ENCODE data around the gene DENND1C.

The DENND1C gene

DNA sequence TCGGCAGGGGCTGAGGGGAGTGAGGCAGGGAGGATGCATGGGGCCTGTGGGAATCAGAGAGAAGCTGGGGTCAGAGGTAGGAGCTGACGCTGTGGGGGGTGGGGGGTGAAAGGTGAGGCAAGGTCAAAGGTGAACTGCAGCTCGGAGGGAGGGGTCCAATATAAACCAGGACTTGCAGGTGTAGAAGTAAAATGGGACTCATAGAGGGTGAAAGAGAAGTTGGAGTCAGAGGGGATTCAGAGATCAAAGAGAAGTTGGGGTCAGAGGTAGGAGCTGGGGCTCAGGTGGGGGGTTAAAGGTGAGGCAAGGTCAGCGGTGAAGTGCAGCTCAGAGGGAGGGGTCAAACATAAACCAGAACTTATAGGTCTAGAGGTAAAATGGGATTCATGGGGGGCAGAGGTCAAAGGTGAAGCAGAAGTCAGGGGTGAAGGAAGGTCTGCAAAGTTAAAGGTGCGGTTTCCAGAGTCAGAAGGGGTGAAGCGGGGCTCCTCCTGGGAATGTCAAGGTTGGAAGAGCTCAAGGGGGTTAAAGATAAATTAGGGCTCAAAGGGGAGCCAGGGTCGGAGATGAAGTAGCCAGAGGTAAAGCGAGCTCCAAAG lies 12.9 kb upstream of the DENND1C start:
- Histone ChIP-seq H3K36me3 (ENCODE audit: control insufficient read depth, insufficient read depth, low read length) (no peaks in the 10 kb centered on the region), H3K4me3 (replicated peaks; ENCODE audit: low read depth, low read length) (no peak overlapping the region), H3K27me3 (replicated peaks; ENCODE audit: control insufficient read depth, insufficient read depth, low read length) (no peaks in the 10 kb centered on the region)
- TF ChIP-seq, protein P1, sequence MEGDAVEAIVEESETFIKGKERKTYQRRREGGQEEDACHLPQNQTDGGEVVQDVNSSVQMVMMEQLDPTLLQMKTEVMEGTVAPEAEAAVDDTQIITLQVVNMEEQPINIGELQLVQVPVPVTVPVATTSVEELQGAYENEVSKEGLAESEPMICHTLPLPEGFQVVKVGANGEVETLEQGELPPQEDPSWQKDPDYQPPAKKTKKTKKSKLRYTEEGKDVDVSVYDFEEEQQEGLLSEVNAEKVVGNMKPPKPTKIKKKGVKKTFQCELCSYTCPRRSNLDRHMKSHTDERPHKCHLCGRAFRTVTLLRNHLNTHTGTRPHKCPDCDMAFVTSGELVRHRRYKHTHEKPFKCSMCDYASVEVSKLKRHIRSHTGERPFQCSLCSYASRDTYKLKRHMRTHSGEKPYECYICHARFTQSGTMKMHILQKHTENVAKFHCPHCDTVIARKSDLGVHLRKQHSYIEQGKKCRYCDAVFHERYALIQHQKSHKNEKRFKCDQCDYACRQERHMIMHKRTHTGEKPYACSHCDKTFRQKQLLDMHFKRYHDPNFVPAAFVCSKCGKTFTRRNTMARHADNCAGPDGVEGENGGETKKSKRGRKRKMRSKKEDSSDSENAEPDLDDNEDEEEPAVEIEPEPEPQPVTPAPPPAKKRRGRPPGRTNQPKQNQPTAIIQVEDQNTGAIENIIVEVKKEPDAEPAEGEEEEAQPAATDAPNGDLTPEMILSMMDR (IDR thresholded peaks at IDR 0.05; ENCODE audit: insufficient read depth, low read length, poor library complexity, severe bottlenecking), result no peak
- no peak for DNase-seq (ENCODE audit: extremely low read depth, insufficient read length)

DNA sequence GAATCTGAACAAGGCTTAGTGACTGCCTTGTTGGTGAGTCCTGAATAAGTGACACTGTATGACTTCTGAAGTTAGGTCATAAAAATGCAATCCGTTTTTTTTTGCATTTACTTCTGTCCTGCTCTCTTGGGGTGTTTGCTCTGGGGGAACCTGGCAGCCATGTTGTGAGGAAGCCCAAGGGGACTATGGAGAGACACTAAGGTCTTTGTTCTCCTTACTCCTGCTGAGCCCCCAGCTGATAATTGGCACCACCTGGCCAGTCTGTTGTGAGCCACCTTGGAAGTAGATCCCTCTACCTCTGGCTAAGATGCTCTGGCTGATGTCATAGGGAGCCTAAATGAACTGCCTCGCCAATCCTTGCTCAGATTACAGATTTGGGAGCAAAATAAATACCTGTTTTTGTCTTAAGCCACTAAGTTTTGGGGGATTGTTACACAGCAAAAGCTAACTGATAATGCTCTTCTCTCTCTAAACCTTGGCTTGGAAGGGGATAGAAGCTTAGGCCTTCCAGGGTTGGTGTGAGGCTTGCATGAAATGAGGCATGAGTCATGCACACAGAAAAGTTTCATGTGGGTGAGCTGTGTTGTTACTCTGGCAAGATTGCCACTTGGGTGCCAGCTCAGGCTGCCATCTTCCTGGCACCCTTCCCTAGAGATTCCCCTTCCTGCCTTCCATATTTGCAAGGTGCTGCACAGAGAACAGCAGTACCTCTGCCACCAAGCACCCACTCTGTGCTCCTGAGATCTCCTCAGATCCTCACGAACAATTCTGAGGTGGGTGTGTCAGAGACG lies 10.4 kb upstream of the DENND1C start:
- Histone ChIP-seq H3K36me3 (ENCODE audit: control insufficient read depth, insufficient read depth, low read length) (no peaks in the 10 kb centered on the region), H3K4me3 (replicated peaks; ENCODE audit: low read depth, low read length) (no peak overlapping the region), H3K27me3 (replicated peaks; ENCODE audit: control insufficient read depth, insufficient read depth, low read length) (no peaks in the 10 kb centered on the region)
- no peak for DNase-seq (ENCODE audit: extremely low read depth, insufficient read length)
- TF ChIP-seq, protein P1 (IDR thresholded peaks at IDR 0.05; ENCODE audit: insufficient read depth, low read length, poor library complexity, severe bottlenecking), result no peak

DNA sequence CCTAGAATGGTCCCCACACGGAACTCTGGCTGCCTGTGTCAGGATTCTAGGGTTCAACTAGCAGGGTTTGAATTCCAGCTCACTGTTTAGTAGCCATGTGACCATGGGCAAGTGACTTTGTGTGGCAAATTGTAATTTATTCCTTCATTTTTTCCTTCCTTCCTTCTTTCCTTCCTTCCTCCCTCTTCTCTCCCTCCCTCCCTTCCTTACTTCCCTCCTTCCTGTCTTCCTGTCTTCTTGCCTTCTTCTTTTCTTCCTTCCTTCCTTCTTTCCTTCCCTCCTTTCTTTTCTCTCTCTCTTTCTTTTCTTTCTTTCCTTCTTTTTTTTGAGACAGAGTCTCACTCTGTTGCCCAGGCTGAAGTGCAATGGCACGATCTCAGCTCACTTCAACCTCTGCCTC lies 8.5 kb upstream of the DENND1C start:
- Histone ChIP-seq H3K36me3 (ENCODE audit: control insufficient read depth, insufficient read depth, low read length) (no peaks in the 10 kb centered on the region), H3K27me3 (replicated peaks; ENCODE audit: control insufficient read depth, insufficient read depth, low read length) (no peaks in the 10 kb centered on the region), H3K4me3 (replicated peaks; ENCODE audit: low read depth, low read length) (peak overlapping the region; percentile 71)
- TF ChIP-seq, protein P1 (IDR thresholded peaks at IDR 0.05; ENCODE audit: insufficient read depth, low read length, poor library complexity, severe bottlenecking), result no peak
- DNase-seq (ENCODE audit: extremely low read depth, insufficient read length), result no peak

DNA sequence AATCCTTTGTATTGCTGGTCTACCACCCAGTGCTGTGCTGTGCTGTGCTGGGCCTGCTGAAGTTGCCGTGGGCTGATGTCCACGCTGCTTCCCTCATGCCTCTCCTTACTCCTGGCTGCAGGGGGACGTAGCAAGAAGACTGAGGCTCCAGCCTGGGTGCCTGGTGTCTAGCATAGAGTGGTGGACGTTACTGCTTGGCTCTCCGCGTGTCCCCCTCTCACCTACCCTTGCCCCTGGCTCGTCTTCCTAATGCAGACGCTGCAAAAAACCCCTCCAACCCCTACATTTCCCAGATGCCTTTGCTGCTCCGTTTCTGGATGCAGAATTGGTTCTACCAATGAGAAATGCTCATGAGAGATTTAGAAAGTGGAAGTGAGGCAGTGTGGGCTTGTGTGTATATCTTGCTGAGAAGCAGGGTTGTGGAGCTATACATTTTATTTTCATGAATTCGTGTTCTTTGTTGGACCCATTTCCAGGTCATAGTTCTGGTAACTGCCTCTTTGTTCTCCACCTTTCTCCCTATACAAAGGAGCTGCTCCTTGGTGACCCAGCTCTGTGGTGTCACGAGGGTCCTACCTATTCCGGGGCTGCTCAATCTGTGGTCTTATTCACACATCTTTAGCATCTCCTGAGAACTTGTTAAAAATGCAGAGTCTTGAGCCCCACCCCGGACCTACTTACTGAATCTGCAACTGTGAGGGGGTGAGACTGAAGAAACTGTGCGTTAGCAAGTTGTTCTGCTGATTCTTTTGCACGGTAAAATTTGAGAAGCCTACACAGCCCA lies 7.9 kb upstream of the DENND1C start:
- TF ChIP-seq, protein P1 (IDR thresholded peaks at IDR 0.05; ENCODE audit: insufficient read depth, low read length, poor library complexity, severe bottlenecking), result no peak
- DNase-seq (ENCODE audit: extremely low read depth, insufficient read length), result peak; percentile 73
- H3K27me3 ChIP-seq (replicated peaks; ENCODE audit: control insufficient read depth, insufficient read depth, low read length), result no peaks in the 10 kb centered on the region
- peak overlapping the region; percentile 71 for H3K4me3 ChIP-seq (replicated peaks; ENCODE audit: low read depth, low read length)
- no peaks in the 10 kb centered on the region for H3K36me3 ChIP-seq (ENCODE audit: control insufficient read depth, insufficient read depth, low read length)

DNA sequence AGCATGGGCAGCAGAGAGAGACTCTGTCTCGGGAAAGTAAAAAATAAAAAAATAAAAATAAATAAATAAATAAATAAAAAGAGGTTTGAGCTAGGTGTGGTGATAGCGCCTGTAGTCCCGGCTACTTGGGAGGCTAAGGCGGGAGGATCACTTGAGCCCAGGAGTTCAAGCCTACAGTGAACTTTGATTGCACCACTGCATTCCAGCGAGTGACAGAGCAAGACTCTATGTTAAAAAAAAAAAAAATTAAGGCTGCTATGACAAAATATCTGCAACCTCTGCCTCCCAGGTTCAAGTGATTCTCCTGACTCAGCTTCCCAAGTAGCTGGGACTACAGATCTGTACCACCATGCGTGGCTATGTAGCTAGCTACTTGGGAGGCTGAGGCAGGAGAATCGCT lies 3.2 kb upstream of the DENND1C start:
- no peaks in the 10 kb centered on the region for H3K36me3 ChIP-seq (ENCODE audit: control insufficient read depth, insufficient read depth, low read length)
- DNase-seq (ENCODE audit: extremely low read depth, insufficient read length), result no peak
- H3K4me3 ChIP-seq (replicated peaks; ENCODE audit: low read depth, low read length), result no peak overlapping the region
- TF ChIP-seq, protein P1 (IDR thresholded peaks at IDR 0.05; ENCODE audit: insufficient read depth, low read length, poor library complexity, severe bottlenecking), result no peak
- H3K27me3 ChIP-seq (replicated peaks; ENCODE audit: control insufficient read depth, insufficient read depth, low read length), result no peaks in the 10 kb centered on the region

Measured in GM06990 (cell line).